ENCODE results near the gene ANKRD33.

- TF ChIP-seq CTCF (IDR thresholded peaks at IDR 0.05; ENCODE audit: insufficient read depth, low read depth, low read length) (no peak), EZH2 (IDR thresholded peaks at IDR 0.05; ENCODE audit: insufficient read depth, low read length) (no peak)
These were observed 50.8 kb downstream of the ANKRD33 start for GRCh38 chr12:51938726-51939125.

Data from astrocyte (in vitro differentiated cells and primary cell).